Smooth muscle cell (in vitro differentiated cells): Measurements from ENCODE around the gene PRR23E. TPM values are rescaled to one million over a fixed set of nuclear protein-coding genes. Genes with fewer than 3 reads are reported as not detected.

Experiments used
- DNase-seq: peaks from one replicate; lab custom pipeline; 2025; ENCODE audit not compliant: unreplicated experiment; lab: John Stamatoyannopoulos, UW
- H2AFZ ChIP-seq: fragments of 200-600 bp; sonication (generic); 2 replicates; pipeline ENCODE4 v1.6.0; 2016; ENCODE audit warnings: antibody characterized with exemption, low read depth, mild to moderate bottlenecking
- H3F3A ChIP-seq: fragments of 200-600 bp; sonication (generic); 2 replicates; pipeline ENCODE4 v1.6.0; 2017; ENCODE audit warnings: antibody characterized with exemption, low read depth
- H3K27ac ChIP-seq: fragments of 200-600 bp; sonication (generic); 2 replicates; pipeline ENCODE4 v1.5.1; 2016; ENCODE audit warnings: low read depth, mild to moderate bottlenecking
- H3K27me3 ChIP-seq: fragments of 200-600 bp; sonication (generic); 2 replicates; pipeline ENCODE4 v1.6.1; 2016; ENCODE audit warnings: low read depth, mild to moderate bottlenecking
- H3K36me3 ChIP-seq: fragments of 200-600 bp; sonication (generic); 2 replicates; pipeline ENCODE4 v1.5.1; 2016; ENCODE audit warnings: low read depth
- H3K4me1 ChIP-seq: fragments of 200-600 bp; sonication (generic); 2 replicates; pipeline ENCODE4 v1.5.1; 2016; ENCODE audit warnings: low read depth
- H3K4me2 ChIP-seq: fragments of 200-600 bp; sonication (generic); 2 replicates; pipeline ENCODE4 v1.6.0; 2016; ENCODE audit warnings: mild to moderate bottlenecking
- H3K4me3 ChIP-seq: fragments of 200-600 bp; sonication (generic); 2 replicates; pipeline ENCODE4 v1.5.1; 2016; ENCODE audit warnings: mild to moderate bottlenecking
- H3K79me2 ChIP-seq: fragments of 200-600 bp; sonication (generic); 2 replicates; pipeline ENCODE4 v1.6.0; 2016; ENCODE audit warnings: low read depth, mild to moderate bottlenecking
- H3K9ac ChIP-seq: fragments of 200-600 bp; sonication (generic); 2 replicates; pipeline ENCODE4 v1.6.0; 2016; ENCODE audit warnings: low read depth
- H3K9me3 ChIP-seq: fragments of 200-600 bp; sonication (generic); replicated peaks from 2 replicates; pipeline ENCODE4 v1.5.1; 2016; ENCODE audit warnings: low read depth
- H4K20me1 ChIP-seq: fragments of 200-600 bp; sonication (generic); 2 replicates; pipeline ENCODE4 v1.6.0; 2016; ENCODE audit warnings: low read depth
- WGBS: methylation state at CpG from one replicate; pipeline ENCODE4 v1.1.7; 2016; ENCODE audit warnings: low lambda C conversion rate; 5-methylcytosine and 5-hydroxymethylcytosine counted together
- polyA plus RNA-seq: library from polyadenylated mRNA; unstranded; fragments of >200 nt; fragmentation: Nextera tagmentation; extraction: Ambion mirVana; gene quantifications from 2 replicates; pipeline ENCODE4 v1.2.1, GENCODE V29; 2016
- total RNA-seq: library from RNA; depleted of rRNA; stranded (reverse); fragments of >200 nt; gene quantifications from 2 replicates; pipeline ENCODE4 v1.2.3, GENCODE V29; 2014
- TF ChIP-seq, protein P1 (sequence below): fragments of 200-600 bp; sonication (generic); IDR thresholded peaks from 2 replicates; pipeline ENCODE4 v1.5.1; 2017; ENCODE audit warnings: borderline replicate concordance, mild to moderate bottlenecking, antibody characterized with exemption; ENCODE audit not compliant: insufficient read depth, poor library complexity, severe bottlenecking

Gene PRR23E
- total and polyA plus RNA-seq, 2 experiments from 2014 or later: not detected

DNA sequence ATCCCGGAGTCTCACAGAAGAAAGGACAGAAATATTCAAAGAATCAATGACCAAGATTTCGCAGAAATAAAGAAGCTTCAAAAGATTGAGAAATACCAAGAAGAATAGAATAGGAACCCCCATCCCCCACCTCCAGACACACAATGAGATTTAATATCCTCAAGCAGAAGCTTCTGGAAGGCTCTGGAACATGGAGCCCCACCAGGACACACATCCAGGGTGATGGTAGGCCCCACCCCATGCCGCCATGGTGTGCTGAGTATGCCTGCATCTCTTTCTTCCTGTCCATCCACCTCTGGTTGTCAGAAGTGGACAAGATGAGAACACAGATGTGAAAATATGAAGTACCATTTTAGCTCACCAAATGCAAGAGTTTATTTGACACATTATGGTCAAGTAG lies 19.3 kb downstream of the PRR23E start:
- Histone ChIP-seq H3K27me3 (no peaks in the 10 kb centered on the region), H4K20me1 (no peaks in the 10 kb centered on the region), H3K9me3 (no peaks in the 10 kb centered on the region), H2AFZ (no peak overlapping the region), H3K4me2 (no peak overlapping the region), H3K79me2 (no peaks in the 10 kb centered on the region), H3F3A (no peaks in the 10 kb centered on the region), H3K9ac (no peak overlapping the region), H3K4me3 (no peak overlapping the region), H3K4me1 (peaks cover 4% of the 10 kb centered on the region), H3K27ac (no peak overlapping the region), H3K36me3 (no peaks in the 10 kb centered on the region)
- 95% methylated on average over 3 of the region's 3 CpGs for WGBS
- TF ChIP-seq, protein P1, sequence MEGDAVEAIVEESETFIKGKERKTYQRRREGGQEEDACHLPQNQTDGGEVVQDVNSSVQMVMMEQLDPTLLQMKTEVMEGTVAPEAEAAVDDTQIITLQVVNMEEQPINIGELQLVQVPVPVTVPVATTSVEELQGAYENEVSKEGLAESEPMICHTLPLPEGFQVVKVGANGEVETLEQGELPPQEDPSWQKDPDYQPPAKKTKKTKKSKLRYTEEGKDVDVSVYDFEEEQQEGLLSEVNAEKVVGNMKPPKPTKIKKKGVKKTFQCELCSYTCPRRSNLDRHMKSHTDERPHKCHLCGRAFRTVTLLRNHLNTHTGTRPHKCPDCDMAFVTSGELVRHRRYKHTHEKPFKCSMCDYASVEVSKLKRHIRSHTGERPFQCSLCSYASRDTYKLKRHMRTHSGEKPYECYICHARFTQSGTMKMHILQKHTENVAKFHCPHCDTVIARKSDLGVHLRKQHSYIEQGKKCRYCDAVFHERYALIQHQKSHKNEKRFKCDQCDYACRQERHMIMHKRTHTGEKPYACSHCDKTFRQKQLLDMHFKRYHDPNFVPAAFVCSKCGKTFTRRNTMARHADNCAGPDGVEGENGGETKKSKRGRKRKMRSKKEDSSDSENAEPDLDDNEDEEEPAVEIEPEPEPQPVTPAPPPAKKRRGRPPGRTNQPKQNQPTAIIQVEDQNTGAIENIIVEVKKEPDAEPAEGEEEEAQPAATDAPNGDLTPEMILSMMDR: no peak
- no peak for DNase-seq

DNA sequence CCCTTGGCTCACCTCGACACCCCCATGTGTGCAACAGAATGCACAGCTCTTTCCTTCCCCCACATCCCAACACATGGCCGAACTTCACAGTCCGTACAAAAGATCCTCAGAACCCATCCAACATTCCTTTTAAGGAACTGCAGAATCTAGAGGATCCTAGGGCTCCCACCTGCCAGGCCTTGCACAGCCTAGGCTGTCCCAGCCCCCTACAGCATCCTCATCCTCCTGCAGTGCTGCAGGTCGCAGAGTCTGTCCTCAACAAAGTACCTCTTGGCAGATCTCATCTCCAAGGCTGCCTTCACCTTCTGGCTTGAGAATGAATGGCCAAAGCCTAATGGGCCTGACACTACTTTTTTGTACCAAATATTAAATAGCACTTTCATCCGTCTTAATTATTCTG lies 19.8 kb downstream of the PRR23E start:
- H3F3A ChIP-seq: no peaks in the 10 kb centered on the region
- H3K4me3 ChIP-seq: no peak overlapping the region
- no peak overlapping the region for H2AFZ ChIP-seq
- TF ChIP-seq, protein P1: no peak
- WGBS: 92% methylated on average over 5 of the region's 5 CpGs
- no peaks in the 10 kb centered on the region for H3K79me2 ChIP-seq
- H3K27ac ChIP-seq: no peak overlapping the region
- H3K4me2 ChIP-seq: no peak overlapping the region
- H3K9me3 ChIP-seq: no peaks in the 10 kb centered on the region
- H3K4me1 ChIP-seq: peaks cover 4% of the 10 kb centered on the region
- no peak for DNase-seq
- H3K9ac ChIP-seq: no peak overlapping the region
- no peaks in the 10 kb centered on the region for H3K36me3 ChIP-seq
- no peaks in the 10 kb centered on the region for H3K27me3 ChIP-seq
- no peaks in the 10 kb centered on the region for H4K20me1 ChIP-seq

DNA sequence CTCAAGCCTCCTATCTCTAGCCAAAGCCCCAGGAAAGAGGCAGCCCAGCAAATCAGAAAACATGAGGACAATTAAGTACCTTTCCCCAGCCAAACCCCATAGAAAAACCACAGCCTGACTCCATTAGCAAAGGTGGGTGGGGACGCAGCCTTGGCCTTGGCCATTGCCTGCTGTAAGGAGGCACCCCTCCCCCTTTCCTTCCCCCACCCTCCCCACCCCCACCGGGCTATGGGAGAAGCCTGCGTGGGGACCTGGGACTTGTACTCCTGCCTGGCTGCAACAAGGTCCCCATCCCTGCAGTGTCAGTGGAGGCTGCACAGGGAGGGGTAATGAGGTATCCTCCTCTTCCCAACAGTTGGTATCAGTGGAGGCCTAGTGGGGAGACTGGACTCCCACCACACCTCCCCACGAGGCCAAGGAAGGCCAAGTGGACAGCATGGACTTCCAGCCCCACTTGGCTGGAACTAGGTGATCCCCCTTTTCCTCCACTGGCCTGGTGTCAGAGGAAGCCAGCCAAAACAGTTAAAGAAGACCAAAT lies 20.5 kb downstream of the PRR23E start:
- Histone ChIP-seq H3K4me3 (no peak overlapping the region), H4K20me1 (no peaks in the 10 kb centered on the region), H3K27ac (no peak overlapping the region), H3K4me1 (peaks cover 4% of the 10 kb centered on the region), H3K27me3 (no peaks in the 10 kb centered on the region), H3K4me2 (no peak overlapping the region), H3F3A (no peaks in the 10 kb centered on the region), H2AFZ (no peak overlapping the region), H3K36me3 (no peaks in the 10 kb centered on the region), H3K9me3 (no peaks in the 10 kb centered on the region), H3K79me2 (no peaks in the 10 kb centered on the region), H3K9ac (no peak overlapping the region)
- TF ChIP-seq, protein P1: no peak
- no peak for DNase-seq
- WGBS: 87% methylated on average over 4 of the region's 4 CpGs

DNA sequence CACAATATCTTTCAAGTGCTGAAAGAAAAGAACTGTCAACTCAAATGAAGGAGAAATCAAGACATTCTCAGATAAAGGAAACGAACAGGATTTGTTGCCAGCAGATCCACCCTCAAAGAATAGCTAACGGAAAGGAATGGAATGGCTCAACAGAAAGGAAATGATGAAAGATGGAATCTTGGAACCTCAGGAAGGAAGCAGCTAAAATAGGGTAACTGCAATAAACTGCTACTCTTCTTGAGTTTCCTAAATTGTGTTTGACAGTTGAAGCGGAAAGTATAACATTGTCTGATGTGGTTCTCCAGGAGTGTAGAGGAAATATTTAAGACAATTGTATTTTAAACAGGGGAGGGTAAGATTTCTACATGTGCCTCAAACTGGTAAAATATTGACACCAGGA lies 22.0 kb downstream of the PRR23E start:
- no peaks in the 10 kb centered on the region for H3K27me3 ChIP-seq
- peaks cover 4% of the 10 kb centered on the region for H3K4me1 ChIP-seq
- no peak overlapping the region for H3K9ac ChIP-seq
- no peaks in the 10 kb centered on the region for H3K9me3 ChIP-seq
- no peak overlapping the region for H2AFZ ChIP-seq
- H3K27ac ChIP-seq: no peak overlapping the region
- H4K20me1 ChIP-seq: no peaks in the 10 kb centered on the region
- no peak for DNase-seq
- H3K4me2 ChIP-seq: no peak overlapping the region
- WGBS: 59% methylated on average over 3 of the region's 3 CpGs
- no peaks in the 10 kb centered on the region for H3K79me2 ChIP-seq
- no peaks in the 10 kb centered on the region for H3F3A ChIP-seq
- TF ChIP-seq, protein P1: no peak
- no peak overlapping the region for H3K4me3 ChIP-seq
- H3K36me3 ChIP-seq: no peaks in the 10 kb centered on the region
